G401 (cell line): ENCODE data around the gene DOCK2. TPM values are rescaled to one million over a fixed set of nuclear protein-coding genes. Genes with fewer than 3 reads are reported as not detected.

Experiments used
- DNase-seq: peaks from one replicate; pipeline ENCODE4 v3.0.0-alpha.2; 2015; ENCODE audit warnings: low spot score
- in situ Hi-C: cut with HindIII; loops from 2 replicates; pipeline ENCODE4 v1.10.0; 2016; ENCODE audit warnings: low sequenced_read_pairs, mixed read lengths
- total RNA-seq: library from RNA; depleted of rRNA; stranded (reverse); fragments of >200 nt; shearing (Covaris generic); gene quantifications from 2 replicates; pipeline ENCODE4 v1.2.3, GENCODE V29; 2014

The DOCK2 gene
- total RNA-seq, 1 experiment from 2014 or later: not detected

DNA sequence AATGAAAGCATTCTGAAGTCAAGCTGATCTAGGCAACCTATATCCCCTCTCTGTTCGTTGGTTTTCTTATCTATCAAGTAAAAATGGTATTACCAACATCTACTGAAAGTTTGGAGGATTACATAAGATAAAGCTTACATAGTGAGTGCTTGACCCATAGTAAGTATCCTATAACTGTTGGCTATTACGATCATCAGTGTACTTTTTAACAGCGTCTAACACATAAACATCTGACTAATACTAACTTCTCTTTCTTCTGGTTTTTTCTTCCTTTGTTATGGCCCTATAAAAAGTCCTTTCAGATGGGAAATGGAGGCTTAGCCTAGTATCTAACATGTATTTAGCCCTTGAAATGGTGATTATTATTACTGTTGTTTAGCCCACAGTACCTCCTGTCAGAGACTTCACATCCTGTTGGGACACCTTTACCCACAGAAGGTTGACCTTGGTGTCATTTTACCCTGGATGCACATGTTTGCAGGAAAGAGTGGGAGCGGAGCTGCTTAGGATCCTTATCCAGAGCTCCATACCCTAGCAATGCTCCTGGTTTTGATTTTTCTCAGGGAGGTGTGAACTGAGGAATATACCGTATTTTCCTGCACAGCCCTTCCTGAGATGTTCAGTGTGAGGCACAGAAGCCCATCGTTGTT lies 337.2 kb downstream of the DOCK2 start:
- in situ Hi-C loops: no loop called here
- DNase-seq: no peak

GRCh38 chr5:169978714-169979113 lies 341.6 kb downstream of the DOCK2 start:
- in situ Hi-C loops: no loop called here
- DNase-seq: peak; percentile 20

- in situ Hi-C loops: no loop called here
- DNase-seq: no peak
Measured at GRCh38 chr5:169979871-169980270, 342.8 kb downstream of the DOCK2 start.

DNA sequence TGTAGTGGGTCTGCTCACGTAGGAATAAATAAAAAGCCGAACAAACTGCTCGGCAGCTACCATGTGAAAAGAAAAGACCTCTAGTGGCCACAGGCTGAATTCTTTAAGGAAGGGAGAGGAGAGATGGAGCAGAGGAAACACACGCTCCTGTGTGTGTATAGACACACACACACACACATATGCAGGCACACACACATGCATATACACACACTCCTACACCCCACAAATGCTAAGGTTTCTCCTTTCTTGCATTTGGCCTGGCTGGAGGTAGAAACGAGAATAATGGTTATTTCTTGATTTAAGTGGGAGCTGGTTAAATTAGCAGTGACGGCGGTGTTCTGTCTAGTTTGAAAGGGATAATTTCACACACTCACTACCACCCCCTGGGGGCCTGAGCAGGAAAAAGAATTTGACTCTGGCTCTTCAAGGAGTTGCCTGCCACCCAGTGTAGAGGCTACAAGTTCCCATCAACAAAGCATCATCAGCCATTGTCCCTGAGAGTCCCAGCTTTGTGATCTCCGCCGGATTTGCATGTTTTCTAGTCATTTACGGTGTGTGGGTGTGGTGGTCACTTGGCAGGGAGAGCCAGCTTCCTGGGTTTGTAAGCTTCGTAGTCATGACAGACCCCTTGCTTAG lies 343.5 kb downstream of the DOCK2 start, which contains the start of gene INSYN2B:
Gene INSYN2B (minus strand): TSS at position 78 of the 636 bp plus-strand sequence. CDS start 96,597 bp downstream, outside the sequence.
- peak; percentile 78 for DNase-seq
- in situ Hi-C loops: no loop called here

GRCh38 chr5:169988206-169988605 lies 351.1 kb downstream of the DOCK2 start:
- in situ Hi-C loops: no loop called here
- no peak for DNase-seq

DNA sequence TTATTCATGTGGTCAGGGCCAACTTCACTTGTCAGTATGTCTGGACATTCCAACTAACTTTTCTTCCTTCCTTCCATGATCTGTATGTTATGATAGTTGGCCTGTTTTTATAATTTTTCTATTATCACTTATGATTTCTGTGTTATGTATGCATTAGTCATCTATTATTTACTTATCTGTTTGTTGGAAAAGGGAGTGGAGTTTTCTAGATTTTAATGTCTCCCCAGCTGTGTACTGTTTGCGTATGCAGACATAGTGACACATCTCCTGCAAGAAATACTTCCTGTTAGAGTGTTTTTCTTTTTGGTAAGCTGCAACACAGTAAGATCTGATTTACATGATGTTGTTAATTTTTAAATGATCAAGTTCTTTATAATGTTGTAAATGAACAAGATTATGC lies 351.9 kb downstream of the DOCK2 start:
- no peak for DNase-seq
- in situ Hi-C loops: no loop called here

DNA sequence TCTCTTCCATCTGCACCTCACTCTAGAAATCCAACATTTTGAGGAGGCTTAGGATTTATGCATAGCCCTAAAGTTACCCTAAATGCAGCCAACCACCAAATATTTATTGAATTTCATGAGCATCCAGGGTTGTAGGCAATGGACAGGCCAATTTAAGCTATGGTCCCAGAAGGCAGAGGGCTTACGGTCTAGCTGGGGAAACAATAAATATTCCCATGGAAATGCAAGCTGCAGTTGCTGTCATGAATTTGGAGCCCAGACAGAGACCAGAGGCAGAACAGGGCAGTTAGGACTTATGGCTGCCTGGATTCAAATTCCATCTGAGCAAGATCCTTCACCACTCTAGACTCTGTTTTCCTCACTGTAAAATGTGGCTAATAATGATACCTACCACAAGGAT lies 352.3 kb downstream of the DOCK2 start:
- no peak for DNase-seq
- in situ Hi-C loops: no loop called here

GRCh38 chr5:169991115-169991869 lies 354.2 kb downstream of the DOCK2 start:
- no peak for DNase-seq
- in situ Hi-C loops: no loop called here

DNA sequence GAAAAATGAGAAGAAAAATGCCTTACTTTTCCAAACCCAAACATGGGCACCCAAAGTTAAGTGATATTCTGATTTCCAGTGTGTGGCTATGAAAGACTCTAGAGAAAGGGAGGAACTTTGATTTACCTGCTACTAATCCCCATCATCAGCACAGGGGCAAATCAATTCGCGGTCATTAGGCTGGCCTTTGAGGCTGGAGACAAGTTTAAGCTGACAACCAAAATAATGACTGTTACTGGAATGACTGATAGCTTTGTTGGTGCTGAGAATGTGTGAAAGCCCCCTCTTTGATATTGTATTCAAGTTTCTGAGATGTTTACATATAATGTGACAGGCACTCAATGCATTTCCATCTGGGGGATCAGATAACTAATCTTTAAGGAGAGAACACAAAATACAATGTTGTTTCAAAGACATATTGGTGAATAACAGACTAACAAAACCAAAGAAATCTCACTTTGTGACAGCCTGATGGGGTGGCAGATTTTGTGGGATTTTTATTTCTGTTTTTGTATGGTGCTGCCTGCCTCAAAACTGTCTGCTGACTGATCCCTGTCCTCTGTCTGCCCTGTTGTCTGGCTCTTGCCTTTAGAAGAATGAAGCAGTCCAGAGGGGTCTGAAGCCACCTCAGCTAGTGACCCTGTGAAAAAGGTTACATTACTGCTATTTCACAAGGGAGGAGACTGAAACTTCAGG lies 355.9 kb downstream of the DOCK2 start:
- DNase-seq: no peak
- in situ Hi-C loops: no loop called here

DNA sequence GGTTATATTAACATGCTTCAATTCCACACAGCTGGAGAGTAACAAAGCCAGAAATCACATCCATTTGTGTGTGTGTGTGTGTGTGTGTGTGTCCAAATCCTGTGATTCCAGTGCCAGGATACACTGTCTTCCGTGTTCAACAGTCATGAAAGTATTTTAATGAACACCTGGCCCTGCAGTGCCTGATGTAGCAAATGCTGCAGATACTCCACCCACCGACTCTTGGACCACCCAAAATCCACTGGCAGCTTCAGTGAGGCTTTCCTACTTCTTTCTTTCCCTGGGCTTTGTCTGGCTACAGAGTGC lies 356.4 kb downstream of the DOCK2 start:
- DNase-seq: no peak
- in situ Hi-C loops: no loop called here

GRCh38 chr5:169997798-169998197 lies 360.7 kb downstream of the DOCK2 start:
- no peak for DNase-seq
- in situ Hi-C loops: no loop called here

GRCh38 chr5:169999621-170000020 lies 362.5 kb downstream of the DOCK2 start:
- no peak for DNase-seq
- in situ Hi-C loops: no loop called here

DNA sequence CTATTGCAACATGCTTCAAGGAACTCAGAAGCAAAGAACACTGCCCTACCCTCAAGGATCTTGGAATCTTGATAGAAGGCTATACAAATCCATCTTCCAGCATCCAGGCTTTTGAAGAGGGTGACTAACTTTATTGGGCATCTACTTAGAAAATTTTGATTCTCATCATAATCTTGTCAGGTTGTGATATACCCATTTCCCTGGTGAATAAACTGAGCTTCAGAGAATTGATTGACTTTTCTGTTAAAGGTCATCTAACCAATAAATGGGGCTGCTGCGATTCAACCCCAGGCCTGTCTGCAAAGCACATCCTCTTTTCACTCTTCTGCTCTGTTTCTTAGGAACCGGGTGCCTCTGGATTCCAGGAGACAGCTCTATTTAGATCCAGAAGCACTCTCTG lies 363.1 kb downstream of the DOCK2 start:
- no peak for DNase-seq

DNA sequence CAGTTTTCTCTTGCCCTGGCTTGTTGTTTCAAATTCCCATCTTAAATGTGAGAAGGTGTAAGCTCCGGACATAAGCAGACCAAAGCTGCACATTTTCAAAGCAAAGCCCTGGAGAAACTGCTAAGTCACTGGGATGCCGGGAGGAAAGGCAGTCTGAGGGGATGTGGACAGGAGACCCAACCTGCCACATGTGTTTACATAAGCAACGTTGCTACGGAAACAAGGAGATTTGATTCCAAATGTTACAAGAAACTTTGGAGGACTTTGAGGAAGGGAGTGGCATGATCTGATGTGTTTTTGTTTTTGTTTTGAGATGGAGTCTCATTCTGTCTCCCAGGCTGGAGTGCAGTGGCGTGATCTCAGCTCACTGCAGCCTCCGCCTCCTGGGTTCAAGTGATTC lies 368.9 kb downstream of the DOCK2 start:
- in situ Hi-C loops: no loop called here
- DNase-seq: no peak

More for the DNA sequence above, 363.1 kb downstream of the DOCK2 start:
- in situ Hi-C loops: no loop called here

- in situ Hi-C loops: no loop called here
- no peak for DNase-seq
Measured at GRCh38 chr5:170008376-170008775, 371.3 kb downstream of the DOCK2 start.

- DNase-seq: no peak
- in situ Hi-C loops: no loop called here
Measured at GRCh38 chr5:170010595-170010994, 373.5 kb downstream of the DOCK2 start.

DNA sequence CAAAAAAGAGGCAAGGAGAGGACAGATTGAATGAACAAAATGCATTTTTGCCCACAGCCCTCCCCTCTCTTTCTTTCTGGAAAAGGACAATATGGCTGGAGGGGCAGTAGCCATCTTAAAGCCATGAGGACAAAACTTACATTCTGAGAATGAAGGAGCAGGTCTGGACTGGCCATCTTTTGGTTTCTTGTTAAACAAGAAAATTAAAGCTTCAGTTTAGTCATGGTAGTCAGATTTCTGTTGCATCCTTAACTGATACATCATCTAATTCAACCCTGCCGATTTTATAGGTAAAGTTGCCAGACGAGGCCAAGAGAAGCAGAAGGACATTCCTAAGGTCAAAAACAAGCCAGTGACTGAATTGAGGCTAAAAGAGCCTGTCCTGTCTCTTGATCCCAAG lies 374.7 kb downstream of the DOCK2 start:
- in situ Hi-C loops: no loop called here
- DNase-seq: no peak

DNA sequence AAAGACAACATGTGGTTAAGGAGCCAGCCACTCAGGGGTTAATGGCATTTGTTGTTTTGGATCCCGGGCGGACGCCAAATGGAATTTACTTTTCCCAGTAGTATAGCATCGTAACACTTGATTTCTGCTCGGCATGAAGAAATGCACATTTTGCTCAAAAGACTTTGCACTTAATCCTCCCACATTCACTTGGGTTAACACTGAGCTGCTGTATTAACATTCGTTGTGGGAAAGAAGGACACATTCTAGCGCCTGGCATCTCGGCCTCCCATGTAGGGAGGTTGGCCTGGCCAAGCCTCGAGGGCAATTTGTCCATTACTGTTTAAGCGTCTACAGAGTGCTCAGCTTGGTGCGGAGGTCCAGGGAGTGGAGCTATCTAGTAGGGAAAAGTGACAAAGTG lies 375.5 kb downstream of the DOCK2 start:
- in situ Hi-C loops: no loop called here
- DNase-seq: no peak

DNA sequence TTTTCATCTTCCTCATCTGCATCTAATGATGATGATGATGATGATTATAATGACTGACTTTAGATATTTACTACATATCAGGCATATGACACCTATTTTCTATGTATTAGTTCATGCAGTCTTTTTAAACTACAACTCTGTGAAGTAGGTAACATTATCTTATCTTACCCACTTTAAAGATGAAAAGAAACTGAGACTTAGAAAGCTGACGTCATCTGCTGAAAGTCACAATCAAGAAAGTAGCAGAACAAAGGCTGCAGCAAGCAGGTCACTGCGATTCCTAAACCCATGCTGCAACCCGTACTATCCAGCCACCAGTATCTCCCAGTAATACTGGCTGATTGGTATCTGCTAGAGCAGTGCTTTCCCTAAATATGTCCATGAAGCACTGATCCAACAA lies 383.3 kb downstream of the DOCK2 start:
- DNase-seq: no peak
- in situ Hi-C loops: no loop called here

DNA sequence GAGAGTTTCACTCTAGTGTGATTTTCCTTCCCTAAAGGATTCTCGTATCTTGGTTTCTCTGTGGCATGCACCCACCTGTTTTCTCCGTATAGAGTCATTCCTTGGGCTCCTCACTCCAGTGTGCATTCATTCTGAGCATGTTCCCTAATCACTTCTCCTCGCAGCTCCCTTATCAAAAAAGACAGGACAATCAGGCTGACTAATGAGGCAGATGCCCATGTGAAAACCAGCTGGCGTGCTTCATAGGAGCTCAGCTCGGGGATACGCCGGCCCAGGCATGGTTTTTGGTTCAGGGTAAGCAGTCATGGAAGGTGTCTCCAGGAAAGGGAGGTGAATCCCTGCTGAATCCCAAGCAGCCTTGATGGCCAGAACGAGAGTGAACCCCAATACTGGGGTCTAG lies 384.4 kb downstream of the DOCK2 start:
- in situ Hi-C loops: no loop called here
- DNase-seq: no peak
